Activated effector memory CD4-positive, alpha-beta T cell treated with anti-CD3 and anti-CD28 coated beads, Interleukin-2, amount 50 U/mL, for 16 hours (primary cell): Measurements from ENCODE around the gene TMCO2.

ENCODE experiments used
- DNase-seq: peaks from one replicate; pipeline ENCODE4 v3.0.0-alpha.2; 2020

TMCO2 gene

DNA sequence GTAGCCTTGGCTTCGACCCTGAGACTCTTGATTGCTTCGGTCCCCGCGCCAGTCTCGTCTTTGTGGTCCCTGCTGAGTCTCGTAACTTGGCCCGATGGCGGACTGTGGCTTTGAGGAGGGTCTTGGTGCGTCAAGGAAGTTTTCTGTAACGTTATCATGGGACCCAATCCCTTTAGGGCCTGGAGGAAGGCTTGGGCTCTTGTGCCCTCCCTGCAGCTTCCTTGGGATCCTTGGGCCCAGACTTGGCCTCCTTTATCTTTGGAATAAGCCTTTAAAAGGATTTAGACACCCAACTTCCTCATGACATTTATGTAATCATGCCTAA lies 10.7 kb downstream of the TMCO2 start:
- no peak for DNase-seq

DNA sequence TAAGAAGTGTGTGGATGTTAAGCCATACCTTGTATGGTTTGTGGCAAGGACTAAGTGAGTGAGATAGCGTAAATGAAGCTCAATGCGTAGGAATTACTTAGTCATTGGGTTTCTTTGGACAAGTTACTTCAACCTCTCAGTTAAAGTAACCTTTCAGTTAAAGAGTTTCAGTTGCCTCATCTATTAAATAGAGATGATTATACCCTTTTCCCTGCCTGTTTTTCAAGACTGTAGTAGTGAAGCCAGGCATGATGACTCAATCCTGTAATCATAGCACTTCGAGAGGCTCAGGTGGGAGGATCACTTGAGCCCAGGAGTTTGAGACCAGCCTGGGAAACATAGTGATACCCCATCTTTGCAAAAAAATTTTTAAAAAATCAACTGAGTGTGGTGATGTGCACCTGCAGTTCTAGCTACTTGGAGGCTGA lies 16.6 kb downstream of the TMCO2 start:
- DNase-seq: no peak

DNA sequence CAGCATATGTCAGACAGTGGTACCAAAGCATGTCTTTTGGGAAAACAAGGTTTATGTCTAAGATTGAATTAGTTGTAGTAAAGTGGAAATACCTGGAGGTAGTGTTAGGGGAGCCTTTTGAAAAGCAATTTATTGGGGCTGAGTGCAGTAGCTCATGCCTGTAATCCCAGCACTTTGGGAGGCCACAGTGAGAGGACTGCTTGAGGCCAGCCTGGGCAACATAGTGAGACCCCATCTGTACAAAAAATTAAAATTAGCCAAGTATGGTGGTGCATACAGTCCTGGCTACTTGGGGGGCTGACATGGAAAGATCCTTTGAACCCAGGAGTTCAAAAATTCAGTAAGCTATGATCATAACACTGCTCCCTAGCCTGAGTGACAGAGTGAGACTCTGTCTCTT lies 17.6 kb downstream of the TMCO2 start:
- no peak for DNase-seq

DNA sequence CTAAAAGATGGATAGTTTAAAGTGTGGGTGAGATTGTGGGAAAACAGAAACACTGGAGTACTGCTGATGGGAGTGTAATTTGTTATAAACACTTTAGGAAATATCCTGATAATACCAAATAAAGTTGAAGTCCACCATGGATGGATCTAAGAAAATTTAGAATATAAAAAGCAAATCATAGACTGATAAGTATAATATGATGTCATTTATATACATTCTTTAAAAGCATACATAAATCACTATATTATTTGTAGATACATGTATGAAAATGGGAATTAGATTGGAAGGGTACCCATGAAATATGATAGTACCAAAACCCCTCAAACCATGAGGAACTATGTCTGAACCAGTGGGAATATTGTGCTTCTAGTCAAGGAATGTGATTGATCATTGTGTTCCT lies 18.2 kb downstream of the TMCO2 start:
- DNase-seq: no peak

DNA sequence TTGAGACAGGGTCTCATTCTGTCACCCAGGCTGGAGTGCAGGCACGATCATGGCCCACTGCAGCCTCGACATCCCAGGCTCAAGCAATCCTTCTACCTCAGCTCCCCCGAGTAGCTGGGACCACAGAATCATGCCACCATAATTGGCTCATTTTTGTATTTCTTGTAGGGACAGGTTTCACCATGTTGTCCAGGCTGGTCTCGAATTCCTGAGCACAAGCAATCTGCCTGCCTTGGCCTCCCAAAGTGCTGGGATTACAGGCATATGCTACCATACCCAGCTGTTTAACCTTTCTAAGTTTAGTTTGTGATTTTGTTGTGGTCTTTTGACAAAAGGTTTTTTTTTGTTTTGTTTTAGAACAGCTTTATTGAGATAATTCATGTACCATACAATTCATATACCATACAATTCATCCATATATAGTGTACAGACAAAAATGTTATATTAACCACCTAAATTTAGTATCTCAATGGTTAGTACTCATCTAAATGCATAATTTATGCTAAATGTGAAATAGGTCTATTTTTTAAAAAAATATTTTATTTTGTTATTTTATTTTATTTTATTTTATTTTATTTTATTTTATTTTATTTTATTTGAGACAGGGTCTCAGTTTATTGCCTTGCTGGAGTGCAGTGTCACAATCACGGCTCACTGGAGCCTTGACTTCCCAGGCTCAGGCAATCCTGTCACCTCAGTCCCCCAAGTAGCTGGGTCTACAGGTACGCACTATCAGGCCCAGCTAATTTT lies 19.2 kb downstream of the TMCO2 start:
- no peak for DNase-seq

DNA sequence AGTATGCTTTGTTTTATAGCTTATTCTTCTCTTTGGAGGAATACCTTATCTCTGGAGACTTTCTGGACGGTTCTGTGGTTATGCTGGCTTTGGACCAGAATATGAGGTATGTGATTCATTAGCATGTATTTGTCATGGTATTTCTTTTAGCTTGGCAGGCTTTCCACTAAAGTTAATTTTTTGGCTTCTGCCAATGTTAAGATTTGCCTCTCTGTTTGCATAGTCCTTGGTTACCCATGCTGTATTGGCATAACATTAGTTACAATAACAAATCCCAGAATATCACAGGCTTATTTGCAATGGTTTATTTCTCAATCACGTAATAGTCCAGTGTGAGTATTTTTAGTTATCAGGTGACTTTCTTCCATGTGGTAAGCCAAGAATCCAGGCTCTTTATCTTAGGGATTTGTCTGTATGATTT lies 20.0 kb downstream of the TMCO2 start:
- no peak for DNase-seq

DNA sequence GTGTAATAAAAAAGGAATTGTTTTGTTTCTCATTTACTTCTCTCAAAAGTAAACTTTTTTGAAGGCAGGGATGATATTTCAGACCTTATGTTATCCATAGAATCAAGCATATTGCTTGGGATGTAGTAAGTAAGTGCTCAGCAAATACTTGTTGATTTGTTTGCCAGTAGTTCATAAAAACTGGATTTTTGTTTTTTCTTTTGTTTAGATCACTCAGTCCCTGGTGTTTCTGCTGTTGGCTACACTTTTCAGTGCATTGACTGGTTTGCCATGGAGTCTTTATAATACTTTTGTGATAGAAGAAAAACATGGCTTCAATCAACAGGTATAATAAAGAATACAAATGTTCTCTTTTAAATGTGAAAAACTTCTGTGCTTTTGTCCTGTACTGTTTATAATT lies 20.5 kb downstream of the TMCO2 start:
- DNase-seq: no peak

DNA sequence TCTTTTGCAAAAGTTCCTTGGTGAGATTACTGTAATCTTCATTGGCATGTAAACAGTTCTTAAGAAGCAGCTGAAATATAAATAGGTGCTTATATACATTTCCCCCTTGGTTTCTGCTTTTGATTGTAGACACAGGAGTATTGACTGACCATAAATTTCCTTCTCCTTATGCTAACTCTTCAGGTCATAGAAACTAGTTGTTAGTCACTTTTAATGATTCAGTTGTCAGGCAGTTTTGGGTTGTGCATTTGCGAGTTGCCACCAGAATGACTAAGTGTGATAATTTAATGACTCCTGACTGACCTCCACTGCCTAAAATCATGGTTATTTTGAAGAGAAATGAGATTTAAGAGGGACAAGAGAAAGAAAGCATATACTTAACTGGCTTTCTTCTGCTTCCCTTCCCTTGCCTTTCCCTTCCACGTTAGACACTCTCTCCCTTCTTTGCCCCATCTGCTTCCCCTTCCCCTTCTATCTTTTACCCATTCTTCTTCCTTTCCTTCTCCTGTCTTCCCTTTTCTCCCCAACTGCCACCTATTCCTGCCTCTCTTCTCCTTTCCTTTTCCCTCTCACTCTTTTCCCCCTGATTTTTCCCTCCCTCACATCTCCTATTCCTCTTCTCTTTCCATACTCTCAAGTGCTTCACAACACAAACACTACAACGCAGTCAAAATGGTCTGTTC lies 22.6 kb downstream of the TMCO2 start:
- no peak for DNase-seq

DNA sequence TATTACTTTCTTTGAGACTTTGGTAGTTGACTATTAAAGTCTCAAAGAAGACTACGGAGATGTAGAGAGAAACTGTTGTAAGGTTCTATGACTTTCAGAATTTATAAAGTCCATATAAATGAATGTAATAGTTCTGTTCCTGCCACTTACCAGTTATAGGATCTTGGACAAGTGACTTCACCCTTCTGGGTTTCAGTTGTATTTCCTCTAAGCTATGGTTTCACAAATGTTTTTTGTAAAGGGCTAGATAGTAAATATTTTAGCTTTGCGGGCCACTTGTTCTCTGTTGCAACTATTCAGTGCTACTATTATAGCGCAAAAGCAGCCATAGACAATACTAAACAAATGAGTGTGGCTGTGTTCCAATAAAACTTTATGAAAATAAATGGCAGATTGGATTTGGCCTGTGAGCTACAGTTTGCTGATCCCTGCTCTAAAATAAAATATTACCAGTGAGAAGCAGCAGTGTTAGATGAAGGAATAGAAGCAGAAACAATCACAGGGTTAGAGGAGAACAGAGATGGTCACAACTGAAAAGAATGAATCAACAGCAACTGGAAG lies 25.0 kb downstream of the TMCO2 start:
- no peak for DNase-seq

DNA sequence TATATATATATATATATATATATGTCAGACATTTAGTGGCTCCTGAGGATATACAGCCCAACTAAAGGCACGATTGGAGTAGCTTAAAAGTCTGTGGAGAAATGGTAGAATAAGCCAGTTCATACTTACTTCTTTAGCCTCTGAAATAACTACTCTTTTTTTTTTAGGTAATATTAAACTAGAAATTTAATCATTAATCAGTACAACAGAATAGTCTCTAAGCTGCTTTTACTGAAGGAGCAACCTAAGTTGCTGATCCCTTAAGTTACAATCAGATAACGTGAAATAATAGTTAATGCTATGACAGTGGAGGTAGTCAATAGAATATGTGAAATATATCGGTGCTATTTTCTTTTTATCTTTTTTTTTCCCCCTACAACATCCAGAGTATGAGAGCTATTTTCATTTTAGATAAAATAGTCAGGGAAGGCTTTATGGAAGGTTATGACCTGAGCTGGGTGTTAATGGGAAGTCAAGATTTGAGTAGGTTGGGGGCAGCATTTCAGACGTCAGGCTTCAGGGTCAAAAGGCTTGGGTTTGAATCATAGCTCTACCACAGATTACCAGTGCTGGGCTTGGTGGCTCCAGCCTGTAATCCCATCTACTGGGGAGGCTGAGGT lies 25.9 kb downstream of the TMCO2 start:
- no peak for DNase-seq

DNA sequence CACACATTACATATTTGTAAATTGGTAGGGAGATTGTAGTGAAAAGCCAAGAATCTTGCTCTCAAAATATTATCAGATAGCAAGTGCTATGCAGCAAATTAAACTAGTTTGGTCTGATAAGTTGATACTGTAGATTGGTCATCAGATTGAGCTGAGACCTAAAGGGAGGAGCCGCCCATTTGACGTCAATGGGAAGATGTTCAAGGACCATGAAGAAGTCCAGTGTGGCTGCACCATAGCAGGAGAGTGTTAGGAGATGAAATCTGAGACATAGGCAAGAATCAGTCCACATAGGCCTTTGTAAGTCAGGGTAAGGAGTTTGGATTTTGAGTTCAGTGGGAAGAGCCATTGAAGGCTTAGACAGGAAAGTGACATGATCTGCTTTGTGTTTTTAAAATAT lies 26.6 kb downstream of the TMCO2 start:
- no peak for DNase-seq

DNA sequence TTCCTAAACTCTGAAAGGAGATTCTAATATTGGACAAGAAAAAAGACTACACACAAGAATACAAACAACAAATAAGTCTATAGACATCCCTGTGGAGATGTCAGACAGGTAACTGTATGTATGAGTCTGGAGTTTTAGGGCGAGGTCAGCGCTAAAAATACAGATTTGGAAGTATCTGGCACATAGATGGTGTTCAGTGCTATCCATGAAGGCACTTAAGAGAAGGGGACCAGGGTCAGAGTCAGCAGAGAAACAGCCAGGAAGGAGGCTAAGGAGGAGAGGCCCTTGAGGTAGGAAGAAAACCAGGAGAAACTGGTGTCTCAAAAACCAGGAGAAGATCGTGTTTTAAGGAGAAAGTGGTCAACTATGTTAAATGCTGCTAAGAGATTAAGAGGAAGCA lies 28.4 kb downstream of the TMCO2 start:
- DNase-seq: no peak

DNA sequence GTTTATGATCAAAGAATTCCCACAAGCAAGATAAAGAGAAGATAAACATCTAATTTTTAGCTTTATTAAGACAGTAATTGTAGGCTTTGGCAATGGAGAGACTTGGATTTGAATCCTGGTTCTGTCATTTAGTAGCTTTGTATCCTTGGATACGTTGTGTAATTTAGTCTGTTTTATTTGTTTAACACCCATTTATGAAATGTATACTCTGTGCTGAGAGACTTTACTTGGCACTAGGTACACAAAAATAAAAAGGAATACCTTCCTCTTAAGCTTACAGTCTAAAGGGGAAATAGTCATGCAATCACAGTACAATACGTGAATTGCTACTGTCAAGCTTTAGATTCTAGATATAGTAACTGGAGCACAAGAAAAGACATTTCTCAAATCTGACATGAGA lies 34.1 kb downstream of the TMCO2 start:
- no peak for DNase-seq

DNA sequence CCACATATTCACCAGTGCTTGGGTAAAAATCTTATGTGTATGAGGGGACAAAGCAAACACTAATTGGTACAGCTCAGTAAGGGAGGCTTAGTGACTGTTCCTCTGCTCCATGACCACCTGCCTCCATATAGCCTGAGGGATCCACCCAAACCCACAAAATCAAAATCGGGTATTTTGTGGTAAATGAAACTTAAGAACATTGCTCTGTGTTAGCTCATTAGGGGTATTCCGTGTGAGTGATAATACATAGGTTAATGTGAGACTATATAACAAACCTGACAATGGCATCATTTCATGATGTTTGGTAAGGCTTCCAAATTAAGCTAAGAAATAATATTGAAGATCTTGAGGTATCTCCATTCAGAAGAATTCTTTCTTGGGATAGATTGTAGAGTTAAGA lies 43.6 kb downstream of the TMCO2 start:
- no peak for DNase-seq

DNA sequence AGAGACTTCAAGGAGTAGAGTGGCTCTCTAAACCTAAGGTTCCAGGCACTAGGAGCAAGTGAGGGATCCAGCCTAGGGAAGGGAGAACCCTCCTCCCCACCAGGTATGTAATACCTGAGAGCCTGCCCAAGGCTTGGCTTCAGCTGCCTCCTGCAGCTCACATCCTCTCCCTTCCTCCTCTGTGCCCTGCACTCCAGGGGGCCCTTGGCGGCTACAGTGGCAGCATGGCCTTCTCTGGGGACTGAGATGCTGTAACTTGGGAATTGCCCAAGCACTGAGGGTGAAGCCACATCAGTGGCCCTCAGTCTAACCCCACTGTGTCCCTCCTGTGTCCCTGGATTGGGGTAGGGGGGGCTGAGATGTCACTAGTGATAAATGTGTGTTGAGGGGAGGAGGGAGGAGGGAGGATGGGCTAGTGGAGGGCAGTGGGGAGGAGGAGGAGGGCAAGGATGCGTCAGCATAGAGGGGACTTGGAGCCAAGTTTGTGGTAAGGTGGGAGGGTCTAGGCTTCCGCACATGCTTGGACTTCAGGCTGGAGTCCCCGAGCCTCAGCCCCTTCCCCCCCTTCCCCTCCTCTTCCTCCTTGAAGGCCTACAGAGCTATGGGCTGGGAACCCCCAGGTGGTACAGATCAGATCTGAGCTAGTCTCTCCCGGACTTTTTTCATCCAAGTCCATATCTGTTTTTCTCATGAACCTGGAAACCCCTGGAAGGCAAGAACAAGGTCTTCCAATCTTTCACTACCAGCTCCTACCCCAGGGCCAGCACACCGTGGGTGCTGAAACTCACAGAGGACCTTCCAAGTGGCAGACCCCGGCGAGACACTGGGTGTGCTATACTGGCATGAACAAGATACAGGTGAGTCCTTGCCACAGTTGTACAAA lies 51.9 kb downstream of the TMCO2 start:
- no peak for DNase-seq

DNA sequence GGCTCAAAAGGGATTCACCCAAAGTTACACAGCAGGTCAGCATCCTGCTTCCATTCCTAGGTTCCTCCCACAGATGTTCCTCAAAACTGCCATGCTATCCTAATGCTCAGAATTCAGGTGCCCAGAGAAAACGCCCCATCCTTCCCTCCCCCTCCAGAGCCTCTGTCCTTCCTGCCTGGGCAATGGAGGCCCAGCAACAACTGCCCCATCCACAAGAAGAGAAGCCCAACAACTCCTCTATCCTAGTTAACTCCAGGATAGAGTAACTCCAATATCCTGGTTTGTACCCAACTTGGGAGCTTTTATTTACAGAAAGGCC lies 52.5 kb downstream of the TMCO2 start:
- no peak for DNase-seq

DNA sequence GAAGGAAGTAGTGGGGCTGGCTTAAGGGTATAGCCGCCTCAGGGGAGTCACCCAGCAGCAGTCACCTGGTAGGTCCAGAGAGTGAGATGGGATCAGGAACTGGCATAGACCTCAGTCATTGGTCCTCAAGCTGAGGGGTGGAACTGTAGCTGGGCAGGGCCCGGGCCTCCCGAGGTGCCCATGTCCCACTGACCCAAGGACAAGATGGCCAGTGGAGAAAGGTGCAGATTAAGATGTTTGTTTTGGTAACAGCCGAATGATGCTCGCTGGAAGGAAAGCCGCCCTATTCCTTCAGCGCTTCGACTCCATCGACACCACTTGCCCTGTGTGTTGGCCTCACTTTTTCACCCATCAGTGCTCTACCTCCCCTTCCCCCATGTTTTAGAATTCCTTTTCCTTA lies 52.9 kb downstream of the TMCO2 start:
- no peak for DNase-seq

DNA sequence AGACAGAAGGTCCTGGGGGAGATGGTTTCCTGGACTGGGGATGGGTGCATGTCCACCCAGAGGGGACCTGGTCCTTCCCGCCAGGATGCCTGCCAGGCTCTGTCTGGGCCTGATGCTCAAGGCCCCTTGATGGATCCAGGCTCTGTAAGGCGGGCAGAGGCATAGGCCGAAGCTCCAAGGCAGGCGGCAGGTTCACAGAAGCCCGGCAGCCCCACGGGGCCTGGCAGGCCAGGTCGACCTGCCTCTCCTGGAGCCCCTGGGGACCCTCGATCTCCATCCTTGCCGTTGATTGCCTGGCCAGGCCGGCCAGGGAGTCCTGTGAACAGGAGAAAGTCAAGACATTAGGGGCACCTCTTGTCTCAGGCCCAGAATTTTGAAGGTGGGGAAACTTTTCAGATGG lies 53.3 kb downstream of the TMCO2 start:
- no peak for DNase-seq
